WTC11 (cell line): ENCODE data around the gene ARHGEF28. TPM values are rescaled to one million over a fixed set of nuclear protein-coding genes. Genes with fewer than 3 reads are reported as not detected.

Experiments
- ATAC-seq: fragments of 200-7000 bp; cut with Tn5 transposase; 2 replicates; pipeline ENCODE4 v1.10.0; 2021; ENCODE audit warnings: mild to moderate bottlenecking, moderate library complexity
- CTCF ChIA-PET: fragments of 300-600 bp; sonication (Branson Sonifier 250); formaldehyde crosslinking; loops from one replicate; lab custom pipeline; 2021; ENCODE audit warnings: antibody characterized with exemption; lab: Charles Lee
- POLR2A ChIA-PET: fragments of 350-600 bp; sonication (Branson Sonifier 250); formaldehyde crosslinking; loops from one replicate; lab custom pipeline; 2021; ENCODE audit warnings: antibody characterized with exemption; lab: Charles Lee
- DNase-seq: peaks from one replicate; pipeline ENCODE4 v3.0.0; 2021; ENCODE audit warnings: low spot score
- H3K27ac Mint-ChIP-seq: 2 replicates; pipeline ENCODE4 v1.8.0; 2021; ENCODE audit warnings: mixed read lengths
- H3K27me3 Mint-ChIP-seq: 2 replicates; pipeline ENCODE4 v1.8.0; 2021; ENCODE audit warnings: low read depth, mild to moderate bottlenecking, moderate library complexity, mixed read lengths
- H3K36me3 Mint-ChIP-seq: 2 replicates; pipeline ENCODE4 v1.8.0; 2021; ENCODE audit warnings: mixed read lengths
- H3K4me1 Mint-ChIP-seq: 2 replicates; pipeline ENCODE4 v1.8.0; 2022; ENCODE audit warnings: mixed read lengths
- H3K4me3 Mint-ChIP-seq: 2 replicates; pipeline ENCODE4 v1.8.0; 2021; ENCODE audit warnings: mild to moderate bottlenecking, moderate library complexity, mixed read lengths
- H3K9me3 Mint-ChIP-seq: 2 replicates; pipeline ENCODE4 v1.8.0; 2021; ENCODE audit warnings: mixed read lengths
- ATF1 ChIP-seq: sonication (generic); formaldehyde crosslinking; IDR thresholded peaks from 2 replicates; pipeline ENCODE4 v1.8.1; 2023; ENCODE audit warnings: mild to moderate bottlenecking, moderate library complexity, missing genetic modification reagents
- ATF2 ChIP-seq: sonication (generic); formaldehyde crosslinking; IDR thresholded peaks from 2 replicates; pipeline ENCODE4 v1.8.1; 2022; ENCODE audit warnings: low read depth, missing genetic modification reagents, borderline replicate concordance
- CBFB ChIP-seq: sonication (generic); formaldehyde crosslinking; IDR thresholded peaks from 2 replicates; pipeline ENCODE4 v1.8.1; 2022; ENCODE audit warnings: mild to moderate bottlenecking, low read depth, missing genetic modification reagents
- CREM ChIP-seq: sonication (generic); formaldehyde crosslinking; IDR thresholded peaks from 2 replicates; pipeline ENCODE4 v1.8.1; 2022; ENCODE audit warnings: mild to moderate bottlenecking, missing genetic modification reagents, moderate library complexity
- E2F1 ChIP-seq: sonication (generic); formaldehyde crosslinking; IDR thresholded peaks from 2 replicates; pipeline ENCODE4 v1.8.0; 2022; ENCODE audit warnings: mild to moderate bottlenecking, missing genetic modification reagents
- ELF4 ChIP-seq: sonication (generic); formaldehyde crosslinking; IDR thresholded peaks from 2 replicates; pipeline ENCODE4 v1.8.1; 2022; ENCODE audit warnings: low read depth, mild to moderate bottlenecking, moderate library complexity, missing genetic modification reagents
- GTF2I ChIP-seq: fragments of 250-450 bp; sonication (Bioruptor Pico); conservative IDR thresholded peaks from 2 replicates; pipeline ENCODE4 v1.4.0; 2021; ENCODE audit warnings: mild to moderate bottlenecking
- JUN ChIP-seq: sonication (generic); formaldehyde crosslinking; IDR thresholded peaks from 2 replicates; pipeline ENCODE4 v1.8.0; 2023; ENCODE audit warnings: mild to moderate bottlenecking, missing genetic modification reagents
- KAT7 ChIP-seq: sonication (generic); formaldehyde crosslinking; IDR thresholded peaks from 2 replicates; pipeline ENCODE4 v1.8.1; 2023; ENCODE audit warnings: missing genetic modification reagents, mild to moderate bottlenecking, borderline replicate concordance
- NFATC4 ChIP-seq: fragments of 250-450 bp; sonication (Bioruptor Pico); IDR thresholded peaks from 2 replicates; pipeline ENCODE4 v1.9.0; 2021; ENCODE audit warnings: mild to moderate bottlenecking
- NFE2L1 ChIP-seq: sonication (generic); formaldehyde crosslinking; IDR thresholded peaks from 2 replicates; pipeline ENCODE4 v1.8.1; 2023; ENCODE audit warnings: missing genetic modification reagents
- NFYB ChIP-seq: sonication (generic); formaldehyde crosslinking; conservative IDR thresholded peaks from 2 replicates; pipeline ENCODE4 v1.8.0; 2022; ENCODE audit warnings: low read depth, missing genetic modification reagents
- OVOL2 ChIP-seq: fragments of 250-450 bp; sonication (Bioruptor Pico); IDR thresholded peaks from 2 replicates; pipeline ENCODE4 v1.9.0; 2021; ENCODE audit warnings: mild to moderate bottlenecking, borderline replicate concordance
- RELA ChIP-seq: sonication (generic); formaldehyde crosslinking; IDR thresholded peaks from 2 replicates; pipeline ENCODE4 v1.8.1; 2022; ENCODE audit warnings: missing genetic modification reagents, mild to moderate bottlenecking, borderline replicate concordance
- SOX15 ChIP-seq: fragments of 250-450 bp; sonication (Bioruptor Pico); IDR thresholded peaks from 2 replicates; pipeline ENCODE4 v1.9.0; 2021; ENCODE audit warnings: mild to moderate bottlenecking
- STAT6 ChIP-seq: sonication (generic); formaldehyde crosslinking; conservative IDR thresholded peaks from 2 replicates; pipeline ENCODE4 v1.8.1; 2023; ENCODE audit warnings: mild to moderate bottlenecking, low read depth, missing genetic modification reagents, moderate library complexity
- TCF7 ChIP-seq: sonication (generic); formaldehyde crosslinking; IDR thresholded peaks from 2 replicates; pipeline ENCODE4 v1.8.0; 2022; ENCODE audit warnings: mild to moderate bottlenecking, low read depth, missing genetic modification reagents, moderate library complexity
- TEAD4 ChIP-seq: sonication (generic); formaldehyde crosslinking; IDR thresholded peaks from 2 replicates; pipeline ENCODE4 v1.8.0; 2022; ENCODE audit warnings: mild to moderate bottlenecking, missing genetic modification reagents
- ZBTB21 ChIP-seq: sonication (generic); formaldehyde crosslinking; IDR thresholded peaks from 2 replicates; pipeline ENCODE4 v1.8.1; 2023; ENCODE audit warnings: mild to moderate bottlenecking, missing genetic modification reagents, borderline replicate concordance
- ZNF219 ChIP-seq: sonication (generic); formaldehyde crosslinking; IDR thresholded peaks from 2 replicates; pipeline ENCODE4 v1.8.0; 2023; ENCODE audit warnings: missing genetic modification reagents, mild to moderate bottlenecking, borderline replicate concordance
- ZNF317 ChIP-seq: sonication (generic); formaldehyde crosslinking; IDR thresholded peaks from 2 replicates; pipeline ENCODE4 v1.8.1; 2023; ENCODE audit warnings: low read depth, mild to moderate bottlenecking, moderate library complexity, missing genetic modification reagents, borderline replicate concordance
- ZNF396 ChIP-seq: fragments of 250-450 bp; sonication (Bioruptor Pico); IDR thresholded peaks from 2 replicates; pipeline ENCODE4 v1.8.0; 2021; ENCODE audit warnings: mild to moderate bottlenecking, moderate library complexity, borderline replicate concordance
- ZNF423 ChIP-seq: fragments of 250-450 bp; sonication (Bioruptor Pico); IDR thresholded peaks from 2 replicates; pipeline ENCODE4 v2.1.2; 2022; ENCODE audit warnings: mild to moderate bottlenecking, moderate library complexity
- total RNA-seq: library from RNA; stranded (reverse); gene quantifications from 3 replicates; pipeline ENCODE4 v1.2.3, GENCODE V29; 2021
- TF ChIP-seq, protein P1 (sequence below): fragments of 250-450 bp; sonication (Bioruptor Pico); IDR thresholded peaks from 2 replicates; pipeline ENCODE4 v1.9.0; 2021; ENCODE audit warnings: mild to moderate bottlenecking
- TF ChIP-seq, protein P2 (sequence below): sonication (generic); formaldehyde crosslinking; IDR thresholded peaks from 2 replicates; pipeline ENCODE4 v1.8.0; 2023; ENCODE audit warnings: missing genetic modification reagents
- TF ChIP-seq, protein P3 (sequence below): sonication (generic); formaldehyde crosslinking; IDR thresholded peaks from 2 replicates; pipeline ENCODE4 v1.8.1; 2022; ENCODE audit warnings: mild to moderate bottlenecking, missing genetic modification reagents, moderate library complexity, borderline replicate concordance
- TF ChIP-seq, protein P4 (sequence below): sonication (generic); formaldehyde crosslinking; IDR thresholded peaks from 2 replicates; pipeline ENCODE4 v1.8.1; 2022; ENCODE audit warnings: missing genetic modification reagents, borderline replicate concordance

Gene ARHGEF28
- total RNA-seq, 1 experiment from 2014 or later = 0.96 TPM

GRCh38 chr5:73789851-73790281 is 163.9 kb downstream of the ARHGEF28 start:
- TF ChIP-seq ATF1 (no peak), ZBTB21 (CRISPR knock-in tag) (no peak), ELF4 (CRISPR knock-in tag) (no peak), NFATC4 (CRISPR knock-in tag) (no peak), ZNF219 (CRISPR knock-in tag) (no peak), OVOL2 (no peak), CREM (CRISPR knock-in tag) (no peak), ZNF423 (no peak), TCF7 (CRISPR knock-in tag) (no peak), ZNF396 (CRISPR knock-in tag) (no peak), E2F1 (CRISPR knock-in tag) (no peak), ZNF317 (CRISPR knock-in tag) (no peak), GTF2I (no peak), ATF2 (no peak)
- TF ChIP-seq, protein P1, sequence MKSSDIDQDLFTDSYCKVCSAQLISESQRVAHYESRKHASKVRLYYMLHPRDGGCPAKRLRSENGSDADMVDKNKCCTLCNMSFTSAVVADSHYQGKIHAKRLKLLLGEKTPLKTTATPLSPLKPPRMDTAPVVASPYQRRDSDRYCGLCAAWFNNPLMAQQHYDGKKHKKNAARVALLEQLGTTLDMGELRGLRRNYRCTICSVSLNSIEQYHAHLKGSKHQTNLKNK (CRISPR knock-in tag) = no peak
- TF ChIP-seq, protein P2, sequence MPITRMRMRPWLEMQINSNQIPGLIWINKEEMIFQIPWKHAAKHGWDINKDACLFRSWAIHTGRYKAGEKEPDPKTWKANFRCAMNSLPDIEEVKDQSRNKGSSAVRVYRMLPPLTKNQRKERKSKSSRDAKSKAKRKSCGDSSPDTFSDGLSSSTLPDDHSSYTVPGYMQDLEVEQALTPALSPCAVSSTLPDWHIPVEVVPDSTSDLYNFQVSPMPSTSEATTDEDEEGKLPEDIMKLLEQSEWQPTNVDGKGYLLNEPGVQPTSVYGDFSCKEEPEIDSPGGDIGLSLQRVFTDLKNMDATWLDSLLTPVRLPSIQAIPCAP = no peak
- TF ChIP-seq, protein P3, sequence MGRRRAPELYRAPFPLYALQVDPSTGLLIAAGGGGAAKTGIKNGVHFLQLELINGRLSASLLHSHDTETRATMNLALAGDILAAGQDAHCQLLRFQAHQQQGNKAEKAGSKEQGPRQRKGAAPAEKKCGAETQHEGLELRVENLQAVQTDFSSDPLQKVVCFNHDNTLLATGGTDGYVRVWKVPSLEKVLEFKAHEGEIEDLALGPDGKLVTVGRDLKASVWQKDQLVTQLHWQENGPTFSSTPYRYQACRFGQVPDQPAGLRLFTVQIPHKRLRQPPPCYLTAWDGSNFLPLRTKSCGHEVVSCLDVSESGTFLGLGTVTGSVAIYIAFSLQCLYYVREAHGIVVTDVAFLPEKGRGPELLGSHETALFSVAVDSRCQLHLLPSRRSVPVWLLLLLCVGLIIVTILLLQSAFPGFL (CRISPR knock-in tag) = no peak
- DNase-seq = no peak
- Mint-ChIP-seq H3K9me3 (no peaks in the 10 kb centered on the region), H3K4me3 (no peak overlapping the region), H3K36me3 (no peaks in the 10 kb centered on the region), H3K27me3 (no peaks in the 10 kb centered on the region), H3K27ac (no peak overlapping the region), H3K4me1 (peaks cover 10% of the 10 kb centered on the region)
- ATAC-seq = no peak
- CTCF ChIA-PET = interaction anchor here (0.7 to 7.2 kb wide), 2 partner anchors 183 to 199 kb away, joined by 3 to 84 read pairs; no protein-coding TSS in a partner anchor
- POLR2A ChIA-PET = no interaction called here

GRCh38 chr5:73791389-73791788 is 165.4 kb downstream of the ARHGEF28 start:
- no peak for ATAC-seq
- DNase-seq = no peak
- ChIA-PET POLR2A (no interaction called here), CTCF (interaction anchor here (7.2 kb wide), 1 partner anchor 201 kb away, joined by 84 read pairs; no protein-coding TSS in a partner anchor)
- no peak overlapping the region for H3K4me3 Mint-ChIP-seq
- no peaks in the 10 kb centered on the region for H3K27me3 Mint-ChIP-seq
- H3K9me3 Mint-ChIP-seq = no peaks in the 10 kb centered on the region
- no peaks in the 10 kb centered on the region for H3K36me3 Mint-ChIP-seq
- H3K4me1 Mint-ChIP-seq = peaks cover 10% of the 10 kb centered on the region
- H3K27ac Mint-ChIP-seq = no peak overlapping the region
- TF ChIP-seq TCF7 (CRISPR knock-in tag) (no peak), TEAD4 (CRISPR knock-in tag) (no peak), NFE2L1 (CRISPR knock-in tag) (no peak), ZBTB21 (CRISPR knock-in tag) (no peak), CBFB (CRISPR knock-in tag) (no peak), RELA (no peak), SOX15 (CRISPR knock-in tag) (no peak), KAT7 (CRISPR knock-in tag) (no peak), NFYB (CRISPR knock-in tag) (no peak), ZNF219 (CRISPR knock-in tag) (no peak), STAT6 (CRISPR knock-in tag) (no peak), JUN (no peak)
- TF ChIP-seq, protein P4, sequence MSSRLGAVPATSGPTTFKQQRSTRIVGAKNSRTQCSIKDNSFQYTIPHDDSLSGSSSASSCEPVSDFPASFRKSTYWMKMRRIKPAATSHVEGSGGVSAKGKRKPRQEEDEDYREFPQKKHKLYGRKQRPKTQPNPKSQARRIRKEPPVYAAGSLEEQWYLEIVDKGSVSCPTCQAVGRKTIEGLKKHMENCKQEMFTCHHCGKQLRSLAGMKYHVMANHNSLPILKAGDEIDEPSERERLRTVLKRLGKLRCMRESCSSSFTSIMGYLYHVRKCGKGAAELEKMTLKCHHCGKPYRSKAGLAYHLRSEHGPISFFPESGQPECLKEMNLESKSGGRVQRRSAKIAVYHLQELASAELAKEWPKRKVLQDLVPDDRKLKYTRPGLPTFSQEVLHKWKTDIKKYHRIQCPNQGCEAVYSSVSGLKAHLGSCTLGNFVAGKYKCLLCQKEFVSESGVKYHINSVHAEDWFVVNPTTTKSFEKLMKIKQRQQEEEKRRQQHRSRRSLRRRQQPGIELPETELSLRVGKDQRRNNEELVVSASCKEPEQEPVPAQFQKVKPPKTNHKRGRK (CRISPR knock-in tag) = no peak
- TF ChIP-seq, protein P2 = no peak
